Caco-2 (cell line): ENCODE measurements around the gene RPN1. TPM values are rescaled to one million over a fixed set of nuclear protein-coding genes. Genes with fewer than 3 reads are reported as not detected.
A peak's percentile ranks its signal among the peaks of the same experiment; 100 is the strongest.

Source experiments
- BruUV-seq: library from RNA; stranded (reverse); fragments of 400-500 nt; replicated peaks from 2 replicates; lab custom pipeline; 2021; lab: Mats Ljungman, UMichigan
- CTCF ChIA-PET: fragments of 300-600 bp; sonication (Branson Sonifier 250); formaldehyde crosslinking; loops from one replicate; lab custom pipeline; 2022; ENCODE audit warnings: antibody characterized with exemption; lab: Charles Lee
- POLR2A ChIA-PET: fragments of 300-600 bp; sonication (Branson Sonifier 250); formaldehyde crosslinking; loops from one replicate; lab custom pipeline; 2022; ENCODE audit warnings: antibody characterized with exemption; lab: Charles Lee
- DNase-seq, 2 experiments: peaks; one replicate each; pipeline versions ENCODE4 v3.0.0 to v3.0.0-alpha.2; 2020 to 2022
- H3K27me3 ChIP-seq: replicated peaks from 2 replicates; pipeline ENCODE4 v1.6.0; 2011; ENCODE audit warnings: low read length; ENCODE audit not compliant: control insufficient read depth, insufficient read depth
- H3K36me3 ChIP-seq: 2 replicates; pipeline ENCODE4 v1.5.1; 2011; ENCODE audit warnings: low read length; ENCODE audit not compliant: control insufficient read depth, insufficient read depth
- H3K4me1 ChIP-seq: fragments of 250-450 bp; sonication (Bioruptor Pico); 2 replicates; pipeline ENCODE4 v1.5.1; 2020; ENCODE audit warnings: mild to moderate bottlenecking
- H3K4me3 ChIP-seq: 2 replicates; pipeline ENCODE4 v1.5.1; 2011; ENCODE audit warnings: low read depth, mild to moderate bottlenecking, control low read depth, low read length
- H3K9me3 ChIP-seq: fragments of 250-450 bp; sonication (Bioruptor Pico); 2 replicates; pipeline ENCODE4 v1.5.1; 2020; ENCODE audit warnings: mild to moderate bottlenecking, moderate library complexity
- H3K27ac Mint-ChIP-seq: one replicate; pipeline ENCODE4 v1.8.0; 2022; ENCODE audit warnings: mixed read lengths; ENCODE audit not compliant: unreplicated experiment
- H3K27me3 Mint-ChIP-seq: one replicate; pipeline ENCODE4 v1.8.0; 2022; ENCODE audit warnings: mixed read lengths; ENCODE audit not compliant: insufficient read depth, unreplicated experiment
- H3K36me3 Mint-ChIP-seq: one replicate; pipeline ENCODE4 v1.8.0; 2022; ENCODE audit warnings: mild to moderate bottlenecking, mixed read lengths; ENCODE audit not compliant: insufficient read depth, unreplicated experiment
- H3K4me1 Mint-ChIP-seq: one replicate; pipeline ENCODE4 v1.8.0; 2022; ENCODE audit warnings: low read depth, mixed read lengths; ENCODE audit not compliant: unreplicated experiment
- H3K4me3 Mint-ChIP-seq: one replicate; pipeline ENCODE4 v1.8.0; 2022; ENCODE audit warnings: mild to moderate bottlenecking, moderate library complexity, mixed read lengths; ENCODE audit not compliant: unreplicated experiment
- H3K9me3 Mint-ChIP-seq: one replicate; pipeline ENCODE4 v1.8.0; 2022; ENCODE audit warnings: mixed read lengths; ENCODE audit not compliant: unreplicated experiment
- CTCF ChIP-seq, 2 experiments: fragments of 200-600 bp in 1 of 2; IDR thresholded peaks; 1 replicate in 1 of 2; 2 replicates in 1 of 2; pipeline versions ENCODE4 v1.5.1 to v1.8.0; 2011 to 2022; ENCODE audit warnings: antibody characterized with exemption in 1 of 2, control low read depth in 1 of 2, inconsistent platforms in 1 of 2, low read depth in 1 of 2, low read length in 1 of 2, mild to moderate bottlenecking in 1 of 2, moderate library complexity in 1 of 2; ENCODE audit not compliant: insufficient read depth in 1 of 2, severe bottlenecking in 1 of 2, unreplicated experiment in 1 of 2
- intact Hi-C: fragments of 100-400 bp; cut with micrococcal nuclease; formaldehyde crosslinking; loops from one replicate; pipeline ENCODE4 v1.10.0; 2022; ENCODE audit not compliant: unreplicated experiment
- total RNA-seq: library from RNA; stranded (reverse); gene quantifications from 2 replicates; pipeline ENCODE4 v1.2.3, GENCODE V29; 2022

RPN1 gene
- total RNA-seq, 1 experiment from 2014 or later = 282 TPM

DNA sequence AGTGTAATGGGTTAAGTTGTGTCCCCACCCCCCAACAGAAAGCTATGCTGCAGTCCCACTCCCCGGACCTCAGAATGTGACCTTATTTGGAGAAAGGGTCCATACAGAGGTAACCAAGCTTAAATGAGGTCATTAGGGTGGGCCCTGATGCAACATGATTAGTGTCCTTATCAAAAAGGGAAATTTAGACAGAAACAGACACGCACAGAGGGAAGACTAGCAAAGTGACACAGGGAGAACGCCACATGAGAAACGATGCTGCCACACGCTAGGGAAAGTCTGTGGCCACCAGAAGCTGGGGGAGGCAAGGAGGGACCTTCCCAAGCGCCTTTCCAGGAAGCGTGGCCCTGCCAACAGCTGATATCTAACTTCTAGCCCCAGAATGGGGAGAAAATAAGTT is 65.4 kb downstream of the RPN1 start:
- Histone ChIP-seq H3K4me1 (peaks cover 4% of the 10 kb centered on the region; the same call in 1 of the 2 replicates), H3K36me3 (no peaks in the 10 kb centered on the region), H3K9me3 (no peaks in the 10 kb centered on the region; the same call in 1 of the 2 replicates), H3K4me3 (no peak overlapping the region), H3K27me3 (no peaks in the 10 kb centered on the region)
- no peaks in the 10 kb centered on the region for H3K4me1 Mint-ChIP-seq
- no peaks in the 10 kb centered on the region for H3K27me3 Mint-ChIP-seq
- DNase-seq = no peak
- ChIA-PET POLR2A (no interaction called here), CTCF (no interaction called here)
- intact Hi-C loops = loop anchor here (10.0 kb wide), 1 partner anchor 160 kb away; no protein-coding TSS in a partner anchor
- H3K36me3 Mint-ChIP-seq = no peaks in the 10 kb centered on the region
- H3K9me3 Mint-ChIP-seq = no peaks in the 10 kb centered on the region
- BruUV-seq = no TSS peak
- no peak overlapping the region for H3K27ac Mint-ChIP-seq
- no peak for TF ChIP-seq CTCF (IDR thresholded peaks at IDR 0.05; ENCODE audit: insufficient read depth in 1 of 2, low read depth in 1 of 2, low read length in 1 of 2, severe bottlenecking in 1 of 2, unreplicated experiment in 1 of 2)
- H3K4me3 Mint-ChIP-seq = no peak overlapping the region

DNA sequence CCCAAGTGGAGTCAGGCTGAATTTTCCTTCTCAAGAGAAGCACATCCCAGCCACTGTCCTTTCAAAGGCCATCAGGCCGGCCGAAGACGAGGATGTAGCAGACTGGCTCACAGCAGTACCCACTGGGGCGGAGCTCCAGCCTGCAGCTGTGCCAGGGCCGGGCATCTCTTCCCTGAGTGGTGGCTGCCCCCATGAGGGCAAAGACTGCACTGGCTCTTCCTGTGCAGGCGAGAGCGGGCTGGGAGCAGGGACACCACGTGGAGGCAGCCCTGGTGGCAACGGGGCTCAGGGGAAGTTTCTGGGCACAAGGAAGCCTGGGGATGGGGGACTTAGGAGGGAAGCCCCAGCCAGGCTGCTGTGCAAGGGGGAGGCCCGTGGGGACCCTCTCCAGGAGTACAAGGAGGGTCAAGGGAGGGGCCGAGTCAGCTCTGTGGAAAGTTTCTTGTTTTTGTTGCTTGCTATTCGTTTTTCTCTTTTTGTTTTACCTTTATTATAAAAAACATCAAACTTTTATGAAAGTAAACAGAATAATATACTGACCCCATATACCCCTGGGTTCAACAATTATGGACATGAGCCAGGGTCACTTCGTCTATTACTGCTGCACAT is 66.1 kb downstream of the RPN1 start:
- no peak overlapping the region for H3K4me3 ChIP-seq
- H3K4me1 ChIP-seq = peaks cover 4% of the 10 kb centered on the region; the same call in 1 of the 2 replicates
- H3K27ac Mint-ChIP-seq = no peak overlapping the region
- intact Hi-C loops = loop anchor here (10.0 kb wide), 1 partner anchor 160 kb away; no protein-coding TSS in a partner anchor
- no peaks in the 10 kb centered on the region for H3K27me3 Mint-ChIP-seq
- peak; percentile 39 to 50 for DNase-seq
- H3K4me1 Mint-ChIP-seq = no peaks in the 10 kb centered on the region
- no peaks in the 10 kb centered on the region for H3K9me3 Mint-ChIP-seq
- no peak overlapping the region for H3K4me3 Mint-ChIP-seq
- no peaks in the 10 kb centered on the region for H3K27me3 ChIP-seq
- peak in 1 of 2 experiments; percentile 27 for TF ChIP-seq CTCF (IDR thresholded peaks at IDR 0.05; ENCODE audit: insufficient read depth in 1 of 2, low read depth in 1 of 2, low read length in 1 of 2, severe bottlenecking in 1 of 2, unreplicated experiment in 1 of 2)
- no TSS peak for BruUV-seq
- H3K36me3 Mint-ChIP-seq = no peaks in the 10 kb centered on the region
- POLR2A ChIA-PET = no interaction called here
- CTCF ChIA-PET = no interaction called here
- peaks cover 5% of the 10 kb centered on the region; the same call in 1 of the 2 replicates for H3K9me3 ChIP-seq
- no peaks in the 10 kb centered on the region for H3K36me3 ChIP-seq

- DNase-seq = no peak
- Mint-ChIP-seq H3K4me1 (no peaks in the 10 kb centered on the region), H3K27me3 (no peaks in the 10 kb centered on the region), H3K27ac (no peak overlapping the region), H3K4me3 (no peak overlapping the region), H3K9me3 (no peaks in the 10 kb centered on the region), H3K36me3 (no peaks in the 10 kb centered on the region)
- ChIA-PET POLR2A (interaction anchor here (0.6 kb wide), 1 partner anchor 58 kb away, joined by 3 read pairs; no protein-coding TSS in a partner anchor), CTCF (interaction anchor here (0.8 to 1.2 kb wide), 3 partner anchors 9 to 36 kb away, joined by 3 read pairs; no protein-coding TSS in a partner anchor)
- BruUV-seq = no TSS peak
- Histone ChIP-seq H3K36me3 (no peaks in the 10 kb centered on the region), H3K9me3 (peaks cover 5% of the 10 kb centered on the region; the same call in 1 of the 2 replicates), H3K27me3 (no peaks in the 10 kb centered on the region), H3K4me1 (peaks cover 4% of the 10 kb centered on the region; the same call in 1 of the 2 replicates), H3K4me3 (no peak overlapping the region)
- intact Hi-C loops = loop anchor here (10.0 kb wide), 1 partner anchor 157 kb away; no protein-coding TSS in a partner anchor
- no peak for TF ChIP-seq CTCF (IDR thresholded peaks at IDR 0.05; ENCODE audit: insufficient read depth in 1 of 2, low read depth in 1 of 2, low read length in 1 of 2, severe bottlenecking in 1 of 2, unreplicated experiment in 1 of 2)
These were observed 69.1 kb downstream of the RPN1 start for GRCh38 chr3:128581566-128581965.
